Measurements from ENCODE around the gene FOXP3. TPM values are rescaled to one million over a fixed set of nuclear protein-coding genes. Genes with fewer than 3 reads are reported as not detected.
A peak's percentile ranks its signal among the peaks of the same experiment; 100 is the strongest.

The FOXP3 gene
- total and polyA plus RNA-seq, 2 of the 8 experiments (the other 6 are each of a cell fraction or from before 2014, with no cell fraction given) = 0.37 to 0.54 TPM

DNA sequence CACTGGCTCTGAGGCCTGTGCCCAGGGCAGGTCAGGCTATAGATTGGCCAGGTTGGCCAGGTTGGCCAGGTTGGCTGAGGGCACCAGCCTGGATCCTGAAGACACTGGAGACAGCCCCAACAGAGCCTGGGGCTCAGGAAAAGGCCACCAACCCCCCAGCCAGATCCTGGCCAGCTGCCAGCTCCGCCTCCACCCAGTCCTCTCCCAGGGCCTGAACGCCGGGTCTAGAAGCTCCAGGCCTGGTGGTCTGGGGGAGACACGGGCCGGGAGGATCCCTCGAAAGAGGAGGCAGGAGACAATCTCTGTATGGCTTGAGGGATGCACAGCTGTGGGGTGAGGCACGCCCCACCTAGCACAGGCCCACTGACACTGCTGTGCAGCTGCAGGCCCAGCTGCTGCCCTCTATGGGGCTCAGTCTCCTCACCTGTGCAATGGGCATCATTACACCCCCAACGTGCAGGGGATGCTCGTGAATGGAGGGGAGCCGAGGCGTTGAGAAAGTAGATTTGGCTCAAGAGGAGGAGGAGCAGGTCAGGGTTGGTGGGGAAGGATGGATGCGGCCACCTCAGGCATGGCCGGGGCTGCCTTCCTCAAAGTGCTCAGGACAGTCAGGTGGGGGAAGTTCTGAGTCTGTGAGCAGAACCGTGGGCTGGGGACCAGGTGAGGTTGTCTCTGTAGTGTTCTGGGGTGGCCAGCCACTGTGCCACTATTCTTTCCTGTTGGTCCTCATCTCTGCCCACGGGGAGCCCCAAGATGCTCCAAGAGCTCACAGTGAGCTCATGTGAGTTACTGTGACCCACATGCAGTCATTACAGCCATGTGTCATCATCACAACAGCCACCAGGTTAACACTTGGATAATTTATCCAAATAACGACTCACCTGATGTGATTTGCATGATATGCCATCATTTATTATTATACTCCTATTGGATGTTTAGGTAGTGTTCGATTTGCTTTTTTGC, 28.2 kb upstream of the FOXP3 start:
- no peak overlapping the region for H3K9ac ChIP-seq (replicated peaks in 1 of 4; ENCODE audit: extremely low read depth in 1 of 4, low read depth in 3 of 4, low read length in 3 of 4)
- H3K4me2 ChIP-seq (ENCODE audit: insufficient read depth in 1 of 2, low read depth in 2 of 2, low read length in 2 of 2) = no peak overlapping the region
- H3K27me3 ChIP-seq (replicated peaks in 1 of 4; ENCODE audit: control insufficient read depth in 3 of 4, extremely low read depth in 1 of 4, insufficient read depth in 3 of 4, low read length in 3 of 4) = no peaks in the 10 kb centered on the region
- H3K79me2 ChIP-seq (ENCODE audit: control insufficient read depth in 1 of 2, insufficient read depth in 2 of 2, low read length in 2 of 2) = no peaks in the 10 kb centered on the region
- no peak overlapping the region for H3K14ac ChIP-seq (ENCODE audit: insufficient read length)
- ChIA-PET CTCF (ENCODE audit: partially characterized antibody) (interaction anchor here (1.1 to 1.9 kb wide), 9 partner anchors 13 to 549 kb away, joined by 3 to 7 read pairs (median 4); no protein-coding TSS in a partner anchor), POLR2A (ENCODE audit: partially characterized antibody) (no interaction called here)
- H2AFZ ChIP-seq (ENCODE audit: low read length) = no peak overlapping the region
- no peaks in the 10 kb centered on the region for H3K4me1 ChIP-seq (replicated peaks in 1 of 4; ENCODE audit: control insufficient read depth in 3 of 4, insufficient read depth in 4 of 4, low read length in 3 of 4)
- H2BK120ac ChIP-seq (replicated peaks; ENCODE audit: low read depth, low read length) = no peak overlapping the region
- H2BK5ac ChIP-seq (ENCODE audit: low read depth, low read length) = no peak overlapping the region
- no peak overlapping the region for H3K56ac ChIP-seq (replicated peaks; ENCODE audit: insufficient read length, low read depth, low read length)
- H3K79me1 ChIP-seq (ENCODE audit: low read depth, low read length) = no peaks in the 10 kb centered on the region
- H4K20me1 ChIP-seq (replicated peaks in 1 of 2; ENCODE audit: control insufficient read depth in 1 of 2, insufficient read depth in 2 of 2, low read length in 2 of 2) = no peaks in the 10 kb centered on the region
- H2BK15ac ChIP-seq (ENCODE audit: low read length) = no peak overlapping the region
- H4K8ac ChIP-seq (ENCODE audit: extremely low read depth, insufficient read depth, low read length) = no peak overlapping the region
- H3K9me3 ChIP-seq (ENCODE audit: insufficient read depth in 2 of 2, low read depth in 1 of 2, low read length in 1 of 2) = no peaks in the 10 kb centered on the region
- H3K4ac ChIP-seq (replicated peaks; ENCODE audit: insufficient read length, low read depth, low read length) = no peak overlapping the region
- H3K18ac ChIP-seq (ENCODE audit: extremely low read depth, low read length) = no peak overlapping the region
- H2BK20ac ChIP-seq (ENCODE audit: low read length) = no peak overlapping the region
- FAIRE-seq = no peak
- H3K36me3 ChIP-seq (ENCODE audit: control insufficient read depth in 2 of 4, insufficient read depth in 4 of 4, low read length in 3 of 4) = no peaks in the 10 kb centered on the region
- no peak overlapping the region for H3K4me3 ChIP-seq (ENCODE audit: extremely low read depth in 1 of 4, insufficient read depth in 2 of 4, low read depth in 3 of 4, low read length in 4 of 4)
- WGBS, 2 experiments (ENCODE audit: extremely low coverage in 1 of 2, insufficient coverage in 1 of 2, insufficient read length in 1 of 2, insufficient replicate concordance in 2 of 2, low coverage in 1 of 2, low lambda C conversion rate in 2 of 2, missing lambda C conversion rate in 1 of 2) = 80% methylated on average over 12 of the region's 17 CpGs; no CpG with 5 or more reads in 1 of the 2 experiments
- no peak overlapping the region for H3K27ac ChIP-seq (ENCODE audit: low read depth, low read length)
- H4K91ac ChIP-seq (replicated peaks; ENCODE audit: insufficient read length, low read length) = no peak overlapping the region
- no peak overlapping the region for H4K5ac ChIP-seq (ENCODE audit: insufficient read length, low read depth, low read length)
- DNase-seq (ENCODE audit: low read depth in 1 of 2, low spot score in 2 of 2) = no peak
- H2AK5ac ChIP-seq (ENCODE audit: low read depth, low read length) = no peak overlapping the region
- H3K23me2 ChIP-seq (ENCODE audit: low read depth, low read length) = no peaks in the 10 kb centered on the region
- TF ChIP-seq KDM1A (IDR thresholded peaks at IDR 0.05; ENCODE audit: borderline replicate concordance, low read length) (peak; percentile 29; the same call in 1 of the 2 replicates), HDAC6 (IDR thresholded peaks at IDR 0.05; ENCODE audit: low read depth, low read length) (no peak)
- H2BK12ac ChIP-seq (ENCODE audit: low read depth, low read length) = no peak overlapping the region
- H3K23ac ChIP-seq (ENCODE audit: insufficient read length) = no peak overlapping the region

All from H1 (cell line).